HepG2 (cell line): ENCODE measurements around the gene PTGES. TPM values are rescaled to one million over a fixed set of nuclear protein-coding genes. Genes with fewer than 3 reads are reported as not detected.

Experiments used
- ATAC-seq: fragments of 200-7000 bp; cut with Tn5 transposase; 3 replicates; pipeline ENCODE4 v1.9.1; 2020; ENCODE audit warnings: mild to moderate bottlenecking, moderate library complexity
- BruUV-seq: library from RNA; stranded (reverse); fragments of 400-500 nt; replicated peaks from 2 replicates; lab custom pipeline; 2021; lab: Mats Ljungman, UMichigan
- CTCF ChIA-PET: fragments of 300-600 bp; formaldehyde crosslinking; extraction: SDS; loops from one replicate; lab custom pipeline; 2021; ENCODE audit warnings: low total read pairs, inconsistent platforms, low intra/inter-chr PET ratio; lab: Yijun Ruan, JAX
- POLR2A ChIA-PET: fragments of 350-600 bp; sonication (Branson Sonifier 250); formaldehyde crosslinking; loops from one replicate; lab custom pipeline; 2020; ENCODE audit warnings: antibody characterized with exemption, inconsistent platforms; lab: Yijun Ruan, JAX
- DNase-seq: peaks from one replicate; pipeline ENCODE4 v3.0.0-alpha.2; 2015; ENCODE audit warnings: low spot score
- FAIRE-seq: peaks from 3 replicates; lab custom pipeline; 2011; peaks lifted over from hg19 to GRCh38; lab: Jason Lieb, UNC
- H2AFZ ChIP-seq: one replicate; pipeline ENCODE4 v1.6.1; 2011; ENCODE audit warnings: low read length, inconsistent platforms
- H3K27ac ChIP-seq: fragments of 300-600 bp; 3 replicates; pipeline ENCODE4 v1.8.0; 2011; ENCODE audit warnings: mixed run types, mild to moderate bottlenecking, mixed read lengths, low read length, inconsistent platforms; ENCODE audit not compliant: insufficient read depth; ENCODE audit errors: extremely low read length
- H3K27me3 ChIP-seq, 2 experiments: fragments of 200-600 bp in 1 of 2; 2 replicates in 1 of 2; 3 replicates in 1 of 2; pipeline versions ENCODE4 v1.6.0 to v1.8.0; 2011; ENCODE audit warnings: low read length in 2 of 2, mild to moderate bottlenecking in 2 of 2, moderate library complexity in 2 of 2, inconsistent platforms in 1 of 2; ENCODE audit not compliant: insufficient read depth in 2 of 2, control insufficient read depth in 1 of 2
- H3K36me3 ChIP-seq, 2 experiments: fragments of 200-600 bp in 1 of 2; replicated peaks in 1 of 2; 2 replicates in 1 of 2; 3 replicates in 1 of 2; pipeline versions ENCODE4 v1.5.1 to v1.8.0; 2011; ENCODE audit warnings: low read length in 2 of 2, inconsistent platforms in 1 of 2; ENCODE audit not compliant: insufficient read depth in 2 of 2, control insufficient read depth in 1 of 2
- H3K4me1 ChIP-seq: 2 replicates; pipeline ENCODE4 v1.5.1; 2012; ENCODE audit warnings: low read length, inconsistent platforms; ENCODE audit not compliant: insufficient read depth
- H3K4me2 ChIP-seq: 2 replicates; pipeline ENCODE4 v1.6.0; 2011; ENCODE audit warnings: low read depth, low read length, inconsistent platforms
- H3K4me3 ChIP-seq, 3 experiments: fragments of 200-600 bp in 1 of 3; sonication (generic), shearing (Covaris generic) in 1 of 3; replicated peaks in 1 of 3; 2 replicates each; pipeline ENCODE4 v1.5.1; 2011 to 2016; ENCODE audit warnings: low read length in 3 of 3, inconsistent platforms in 2 of 3, low read depth in 2 of 3, mild to moderate bottlenecking in 2 of 3, control low read depth in 1 of 3, mixed read lengths in 1 of 3; ENCODE audit not compliant: insufficient read depth in 1 of 3
- H3K79me2 ChIP-seq: one replicate; pipeline ENCODE4 v1.6.1; 2011; ENCODE audit warnings: low read length, inconsistent platforms; ENCODE audit not compliant: insufficient read depth
- H3K9ac ChIP-seq: 2 replicates; pipeline ENCODE4 v1.6.0; 2011; ENCODE audit warnings: mild to moderate bottlenecking, low read depth, low read length, inconsistent platforms; ENCODE audit not compliant: insufficient read depth
- H3K9me3 ChIP-seq: 2 replicates; pipeline ENCODE4 v1.5.1; 2012; ENCODE audit warnings: mild to moderate bottlenecking, low read length
- H4K20me1 ChIP-seq: 2 replicates; pipeline ENCODE4 v1.6.0; 2011; ENCODE audit warnings: inconsistent platforms, mild to moderate bottlenecking, low read length, moderate library complexity; ENCODE audit not compliant: insufficient read depth
- ATF2 ChIP-seq: sonication (generic); formaldehyde crosslinking; IDR thresholded peaks from 2 replicates; pipeline ENCODE4 v1.4.0; 2020; ENCODE audit warnings: missing genetic modification reagents
- ETS1 ChIP-seq: sonication (generic); formaldehyde crosslinking; IDR thresholded peaks from 2 replicates; pipeline ENCODE4 v1.4.0; 2020; ENCODE audit warnings: missing genetic modification reagents
- FOSL2 ChIP-seq: sonication (generic); formaldehyde crosslinking; IDR thresholded peaks from 2 replicates; pipeline ENCODE4 v1.4.0; 2020; ENCODE audit warnings: missing genetic modification reagents
- GATAD1 ChIP-seq: IDR thresholded peaks from 2 replicates; pipeline ENCODE4 v1.6.1; 2016; ENCODE audit warnings: missing genetic modification reagents, missing compliant biosample characterization
- HIVEP1 ChIP-seq: sonication (generic); formaldehyde crosslinking; IDR thresholded peaks from 2 replicates; pipeline ENCODE4 v1.4.0; 2020; ENCODE audit warnings: mild to moderate bottlenecking, missing genetic modification reagents
- SRF ChIP-seq: IDR thresholded peaks from 2 replicates; pipeline ENCODE4 v1.6.1; 2011; ENCODE audit warnings: mild to moderate bottlenecking, low read depth, low read length, moderate library complexity
- TEAD3 ChIP-seq: optimal IDR thresholded peaks from 2 replicates; pipeline ENCODE3; 2016; ENCODE audit warnings: borderline replicate concordance
- TSC22D2 ChIP-seq: sonication (generic); formaldehyde crosslinking; IDR thresholded peaks from 2 replicates; pipeline ENCODE4 v1.5.1; 2020; ENCODE audit warnings: missing genetic modification reagents, mild to moderate bottlenecking, borderline replicate concordance
- ZMYM3 ChIP-seq: sonication (generic); formaldehyde crosslinking; IDR thresholded peaks from 2 replicates; pipeline ENCODE4 v1.5.1; 2020; ENCODE audit warnings: mild to moderate bottlenecking, missing genetic modification reagents
- ZNF253 ChIP-seq: sonication (generic); formaldehyde crosslinking; IDR thresholded peaks from 2 replicates; pipeline ENCODE4 v1.8.0; 2022; ENCODE audit warnings: mild to moderate bottlenecking, missing genetic modification reagents, borderline replicate concordance
- ZNF383 ChIP-seq: sonication (generic); formaldehyde crosslinking; IDR thresholded peaks from 2 replicates; pipeline ENCODE4 v1.4.0; 2020; ENCODE audit warnings: missing genetic modification reagents, mild to moderate bottlenecking, borderline replicate concordance
- ZNF564 ChIP-seq: sonication (generic); formaldehyde crosslinking; IDR thresholded peaks from 2 replicates; pipeline ENCODE4 v1.8.1; 2023; ENCODE audit warnings: mild to moderate bottlenecking, missing genetic modification reagents
- ZNF710 ChIP-seq: sonication (generic); formaldehyde crosslinking; IDR thresholded peaks from 2 replicates; pipeline ENCODE4 v1.5.0; 2020; ENCODE audit warnings: mild to moderate bottlenecking, missing genetic modification reagents, borderline replicate concordance
- WGBS: methylation state at CpG from one replicate; pipeline ENCODE4 v1.1.6; 2017; ENCODE audit warnings: low lambda C conversion rate; 5-methylcytosine and 5-hydroxymethylcytosine counted together
- in situ Hi-C: cut with HindIII; loops from 2 replicates; pipeline ENCODE4 v1.10.0; 2017; ENCODE audit warnings: low pct_unique_long_range_greater_than_20kb; ENCODE audit not compliant: extremely low pct_ligation_motif_present
- intact Hi-C: fragments of 100-400 bp; cut with micrococcal nuclease; formaldehyde crosslinking; loops from one replicate; pipeline ENCODE4 v1.10.0; 2022; ENCODE audit not compliant: unreplicated experiment
- polyA plus RNA-seq, 8 experiments: library from polyadenylated mRNA; depleted of rRNA in 3 of 8; stranded (reverse) in 7 of 8; unstranded in 1 of 8; fragments of >200 nt; fragmentation: Illumina TruSeq in 4 of 8; extraction: Trizol in 4 of 8; gene quantifications; 2 replicates each; pipeline versions ENCODE4 v1.2.1 to v1.2.3, GENCODE V29; 2011 to 2016; ENCODE audit warnings: low read depth in 4 of 8, missing spikeins in 1 of 8, mixed read lengths in 1 of 8; ENCODE audit not compliant: insufficient read depth in 1 of 8
- total RNA-seq, 5 experiments: library from RNA; depleted of rRNA; stranded (reverse); fragments of >200 nt; fragmentation: Illumina TruSeq; extraction: Trizol; gene quantifications; 2 replicates each; pipeline ENCODE4 v1.2.3, GENCODE V29; 2016; ENCODE audit warnings: low read depth in 1 of 5
- TF ChIP-seq, protein P1 (sequence below): sonication (generic); formaldehyde crosslinking; IDR thresholded peaks from 2 replicates; pipeline ENCODE4 v1.9.0; 2021; ENCODE audit warnings: missing genetic modification reagents, borderline replicate concordance
- TF ChIP-seq, protein P2 (sequence below): sonication (generic); formaldehyde crosslinking; IDR thresholded peaks from 2 replicates; pipeline ENCODE4 v1.4.0; 2020; ENCODE audit warnings: missing genetic modification reagents, borderline replicate concordance

The PTGES gene
- total and polyA plus RNA-seq, 2 of the 13 experiments (the other 11 are each of a cell fraction or from before 2014, with no cell fraction given), result 0.07 TPM; not detected in 1

- POLR2A ChIA-PET, result no interaction called here
- Histone ChIP-seq H3K27me3 (peaks cover 8 to 55% of the 10 kb centered on the region in 2 experiments; a peak in 3 of 5 replicates), H3K79me2 (no peaks in the 10 kb centered on the region), H3K36me3 (no peaks in the 10 kb centered on the region), H3K4me2 (no peak overlapping the region), H2AFZ (no peak overlapping the region), H3K9ac (no peak overlapping the region), H4K20me1 (no peaks in the 10 kb centered on the region), H3K9me3 (no peaks in the 10 kb centered on the region), H3K27ac (no peak overlapping the region), H3K4me3 (no peak overlapping the region), H3K4me1 (0 out of 2 replicates have a peak, but pooled peaks cover 5% of the 10 kb centered on the region)
- BruUV-seq, result no TSS peak
- intact Hi-C loops (no loop called here), in situ Hi-C loops (loop anchor here (5.0 kb wide), 1 partner anchor 47 kb away; no protein-coding TSS in a partner anchor)
- no peak for DNase-seq
- TF ChIP-seq ETS1 (no peak), HIVEP1 (CRISPR knock-in tag) (no peak), SRF (no peak), ZNF564 (CRISPR knock-in tag) (no peak), ZNF383 (CRISPR knock-in tag) (no peak), GATAD1 (no peak), ZMYM3 (CRISPR knock-in tag) (no peak), ZNF710 (no peak), TEAD3 (CRISPR knock-in tag) (no peak), TSC22D2 (CRISPR knock-in tag) (no peak), ZNF253 (CRISPR knock-in tag) (no peak), FOSL2 (CRISPR knock-in tag) (no peak), ATF2 (no peak)
- TF ChIP-seq, protein P1, sequence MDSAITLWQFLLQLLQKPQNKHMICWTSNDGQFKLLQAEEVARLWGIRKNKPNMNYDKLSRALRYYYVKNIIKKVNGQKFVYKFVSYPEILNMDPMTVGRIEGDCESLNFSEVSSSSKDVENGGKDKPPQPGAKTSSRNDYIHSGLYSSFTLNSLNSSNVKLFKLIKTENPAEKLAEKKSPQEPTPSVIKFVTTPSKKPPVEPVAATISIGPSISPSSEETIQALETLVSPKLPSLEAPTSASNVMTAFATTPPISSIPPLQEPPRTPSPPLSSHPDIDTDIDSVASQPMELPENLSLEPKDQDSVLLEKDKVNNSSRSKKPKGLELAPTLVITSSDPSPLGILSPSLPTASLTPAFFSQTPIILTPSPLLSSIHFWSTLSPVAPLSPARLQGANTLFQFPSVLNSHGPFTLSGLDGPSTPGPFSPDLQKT, result no peak
- TF ChIP-seq, protein P2, sequence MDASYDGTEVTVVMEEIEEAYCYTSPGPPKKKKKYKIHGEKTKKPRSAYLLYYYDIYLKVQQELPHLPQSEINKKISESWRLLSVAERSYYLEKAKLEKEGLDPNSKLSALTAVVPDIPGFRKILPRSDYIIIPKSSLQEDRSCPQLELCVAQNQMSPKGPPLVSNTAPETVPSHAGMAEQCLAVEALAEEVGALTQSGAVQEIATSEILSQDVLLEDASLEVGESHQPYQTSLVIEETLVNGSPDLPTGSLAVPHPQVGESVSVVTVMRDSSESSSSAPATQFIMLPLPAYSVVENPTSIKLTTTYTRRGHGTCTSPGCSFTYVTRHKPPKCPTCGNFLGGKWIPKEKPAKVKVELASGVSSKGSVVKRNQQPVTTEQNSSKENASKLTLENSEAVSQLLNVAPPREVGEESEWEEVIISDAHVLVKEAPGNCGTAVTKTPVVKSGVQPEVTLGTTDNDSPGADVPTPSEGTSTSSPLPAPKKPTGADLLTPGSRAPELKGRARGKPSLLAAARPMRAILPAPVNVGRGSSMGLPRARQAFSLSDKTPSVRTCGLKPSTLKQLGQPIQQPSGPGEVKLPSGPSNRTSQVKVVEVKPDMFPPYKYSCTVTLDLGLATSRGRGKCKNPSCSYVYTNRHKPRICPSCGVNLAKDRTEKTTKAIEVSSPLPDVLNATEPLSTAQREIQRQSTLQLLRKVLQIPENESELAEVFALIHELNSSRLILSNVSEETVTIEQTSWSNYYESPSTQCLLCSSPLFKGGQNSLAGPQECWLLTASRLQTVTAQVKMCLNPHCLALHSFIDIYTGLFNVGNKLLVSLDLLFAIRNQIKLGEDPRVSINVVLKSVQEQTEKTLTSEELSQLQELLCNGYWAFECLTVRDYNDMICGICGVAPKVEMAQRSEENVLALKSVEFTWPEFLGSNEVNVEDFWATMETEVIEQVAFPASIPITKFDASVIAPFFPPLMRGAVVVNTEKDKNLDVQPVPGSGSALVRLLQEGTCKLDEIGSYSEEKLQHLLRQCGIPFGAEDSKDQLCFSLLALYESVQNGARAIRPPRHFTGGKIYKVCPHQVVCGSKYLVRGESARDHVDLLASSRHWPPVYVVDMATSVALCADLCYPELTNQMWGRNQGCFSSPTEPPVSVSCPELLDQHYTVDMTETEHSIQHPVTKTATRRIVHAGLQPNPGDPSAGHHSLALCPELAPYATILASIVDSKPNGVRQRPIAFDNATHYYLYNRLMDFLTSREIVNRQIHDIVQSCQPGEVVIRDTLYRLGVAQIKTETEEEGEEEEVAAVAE, result no peak
- WGBS, result 16% methylated on average over 6 of the region's 6 CpGs
- no peak for FAIRE-seq
- CTCF ChIA-PET, result no interaction called here
- no peak for ATAC-seq
Observed at GRCh38 chr9:129735546-129735945, 17.3 kb downstream of the PTGES start.
